ENCODE results near the gene ARMH3.
"Not testable (repeated sequence)": the region's sequence is repeated elsewhere in the genome, so short reads cannot be mapped to it uniquely, and the experiment has no call there.

ARMH3 gene

GRCh38 chr10:101986624-101986971 lies 69.4 kb downstream of the ARMH3 start:
- no peak for DNase-seq (ENCODE audit: low read depth in 3 of 3)

DNA sequence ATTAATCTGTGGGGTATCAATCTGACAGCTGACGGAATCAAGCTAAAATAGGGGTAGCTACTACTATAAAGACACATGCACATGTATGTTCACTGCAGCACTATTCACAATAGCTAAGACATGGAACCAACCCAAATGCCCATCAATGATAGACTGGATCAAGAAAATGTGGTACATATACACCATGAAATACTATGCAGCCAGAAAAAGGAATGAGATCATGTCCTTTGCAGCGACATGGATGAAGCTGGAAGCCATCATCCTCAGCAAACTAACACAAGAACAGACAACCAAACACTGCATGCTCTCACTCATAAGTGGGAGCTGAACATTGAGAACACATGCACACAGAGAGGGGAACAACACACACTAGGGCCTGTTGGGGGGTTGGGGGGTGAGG lies 75.3 kb downstream of the ARMH3 start:
- not testable (repeated sequence) for DNase-seq (ENCODE audit: low read depth in 3 of 3)

GRCh38 chr10:101974091-101974971 lies 81.6 kb downstream of the ARMH3 start:
- DNase-seq (ENCODE audit: low read depth in 3 of 3) = no peak

DNA sequence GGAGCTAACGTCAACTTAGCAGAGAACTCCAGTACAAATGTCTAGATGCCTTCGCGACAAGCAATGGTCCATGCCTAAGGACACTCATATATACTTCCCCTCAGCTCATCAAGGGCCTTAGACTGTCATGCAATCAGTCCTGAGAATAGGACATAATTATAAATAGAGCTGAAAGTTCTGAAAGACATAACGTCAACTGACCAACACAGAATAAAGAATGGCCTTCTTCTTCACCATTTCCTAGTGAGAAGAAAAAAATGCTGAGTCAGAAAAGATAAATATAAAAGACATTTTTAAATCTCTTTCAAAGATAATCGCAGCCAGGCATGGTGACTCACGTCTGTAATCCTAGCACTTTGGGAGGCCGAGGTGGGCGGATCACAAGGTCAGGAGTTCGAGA lies 83.2 kb downstream of the ARMH3 start:
- DNase-seq (ENCODE audit: low read depth in 3 of 3) = no peak

GRCh38 chr10:101969412-101969922 lies 86.5 kb downstream of the ARMH3 start:
- no peak for DNase-seq (ENCODE audit: low read depth in 3 of 3)

DNA sequence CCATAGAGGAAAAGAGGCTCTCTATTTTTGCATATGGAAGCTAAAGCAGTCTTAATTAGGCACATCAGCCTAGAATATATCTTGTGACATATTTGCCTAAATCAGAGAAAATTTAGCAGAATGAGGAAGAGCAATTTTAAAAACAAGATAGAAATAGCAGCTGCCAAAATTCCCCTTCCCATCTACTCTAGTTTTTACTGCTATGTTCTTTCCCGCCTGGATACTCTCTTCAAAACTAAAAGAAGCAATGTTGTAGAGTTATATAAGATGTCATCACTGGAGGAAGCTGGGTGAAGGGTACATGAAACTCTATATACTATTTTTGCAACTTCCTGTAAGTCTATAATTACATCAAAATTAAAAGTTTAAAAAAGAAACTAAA lies 87.0 kb downstream of the ARMH3 start:
- no peak for DNase-seq (ENCODE audit: low read depth in 3 of 3)

GRCh38 chr10:101968286-101968939 lies 87.6 kb downstream of the ARMH3 start:
- no peak for DNase-seq (ENCODE audit: low read depth in 3 of 3)

DNA sequence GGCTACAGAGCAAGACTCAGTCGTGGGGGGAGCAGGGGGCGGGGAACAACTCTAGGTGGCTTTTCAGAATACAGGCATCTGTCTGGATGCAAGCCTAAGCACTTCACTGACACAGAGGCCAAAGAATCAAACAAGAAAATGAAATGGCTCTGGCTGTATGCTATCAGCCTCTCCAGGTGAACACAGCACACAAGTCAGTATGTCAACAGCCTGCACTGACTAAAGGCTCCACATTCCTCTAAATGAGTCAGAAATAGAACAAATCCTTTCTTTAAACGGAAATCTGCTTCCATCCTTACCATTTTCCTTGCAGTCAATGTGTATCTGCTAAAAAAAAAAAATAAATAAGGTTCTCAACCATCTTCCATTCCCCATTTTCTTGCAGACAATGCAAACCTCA lies 88.3 kb downstream of the ARMH3 start:
- DNase-seq (ENCODE audit: low read depth in 3 of 3) = no peak

DNA sequence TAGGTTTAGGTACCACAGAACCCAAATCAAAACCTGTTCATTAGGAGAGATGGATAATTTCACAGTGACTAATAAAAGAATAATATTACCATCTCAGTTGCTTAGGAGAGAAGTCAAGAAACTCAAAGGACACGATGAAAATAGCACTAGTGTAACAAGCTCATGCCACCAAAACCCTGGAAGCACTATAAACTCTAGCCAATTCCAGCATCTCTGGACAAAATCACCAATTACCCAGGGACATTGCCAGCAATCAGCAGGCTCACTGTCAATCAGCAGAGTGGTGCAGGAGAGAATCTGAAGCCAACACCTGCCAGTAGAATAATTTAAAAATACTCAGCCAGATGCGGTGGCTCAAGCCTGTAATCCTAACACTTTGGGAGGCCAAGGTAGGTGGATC lies 88.9 kb downstream of the ARMH3 start:
- no peak for DNase-seq (ENCODE audit: low read depth in 3 of 3)

GRCh38 chr10:101965075-101965765 lies 90.8 kb downstream of the ARMH3 start:
- DNase-seq (ENCODE audit: low read depth in 3 of 3) = no peak

DNA sequence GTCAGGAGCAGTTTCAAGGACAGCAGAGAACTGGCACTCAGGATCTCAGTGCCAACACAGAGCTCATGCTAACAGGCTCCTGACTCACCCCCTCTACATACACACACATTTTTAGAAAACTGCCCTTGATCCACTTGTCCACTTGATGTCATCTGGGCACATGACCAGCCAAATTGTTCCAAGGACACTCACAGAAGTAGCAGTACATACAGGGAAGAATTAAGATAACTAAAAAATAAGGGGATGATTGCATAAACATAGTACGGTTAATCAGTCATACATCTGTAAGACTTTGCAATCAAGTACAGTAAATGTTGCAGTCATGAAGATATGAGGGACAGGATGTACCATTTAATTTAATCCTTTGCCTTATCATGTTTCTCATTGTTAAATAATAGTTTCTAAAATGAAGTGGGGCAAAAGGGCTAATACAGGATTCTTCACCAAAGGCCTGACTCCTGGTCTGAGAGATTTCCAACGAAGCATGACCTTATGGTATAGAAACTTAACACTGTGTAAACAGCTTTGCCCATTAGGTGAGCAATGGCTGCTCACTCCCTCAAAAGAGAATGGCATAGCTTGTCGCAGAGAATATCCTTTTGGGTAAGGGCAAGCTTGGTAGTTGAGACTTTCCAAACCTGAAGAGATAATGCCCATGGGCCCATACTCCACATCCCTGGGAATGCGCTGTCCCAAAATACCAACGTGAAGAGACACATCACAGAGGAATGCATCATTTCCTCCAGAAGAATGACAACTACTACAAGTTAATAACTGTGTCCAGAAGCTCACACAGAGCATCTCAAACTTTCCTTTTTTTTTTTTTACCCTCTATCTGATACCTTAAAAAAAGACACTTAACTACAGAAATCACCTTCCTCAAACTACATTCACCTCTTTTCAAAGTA lies 94.1 kb downstream of the ARMH3 start:
- DNase-seq (ENCODE audit: low read depth in 3 of 3) = no peak

GRCh38 chr10:101960879-101961395 lies 95.0 kb downstream of the ARMH3 start:
- no peak for DNase-seq (ENCODE audit: low read depth in 3 of 3)

DNA sequence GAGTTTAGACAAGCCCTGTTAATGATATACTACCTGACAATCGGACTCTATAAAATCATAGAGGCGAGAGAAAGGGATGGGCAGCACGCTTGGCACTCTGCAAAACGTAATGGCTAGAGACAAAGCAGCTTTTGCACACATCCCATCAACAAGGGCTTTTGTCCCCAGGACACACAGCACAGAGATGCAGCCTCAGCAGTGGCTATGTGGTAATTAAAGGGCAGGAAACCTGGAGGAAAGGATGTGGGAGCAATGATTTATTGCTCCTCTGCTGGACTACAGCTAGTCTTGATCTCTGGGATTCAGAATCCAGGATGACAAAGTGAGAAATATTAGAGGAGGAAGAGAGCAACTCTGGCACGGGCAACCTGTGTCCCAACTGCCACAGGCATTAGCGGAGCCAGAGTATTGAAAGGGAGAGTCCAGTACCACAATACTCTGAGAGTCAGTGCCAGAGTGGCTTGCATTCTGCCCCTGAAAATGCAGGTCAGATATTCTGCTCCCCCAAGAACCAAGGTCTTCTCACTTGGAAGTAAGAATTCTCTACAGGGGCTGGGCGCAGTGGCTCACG lies 96.5 kb downstream of the ARMH3 start:
- DNase-seq (ENCODE audit: low read depth in 3 of 3) = no peak

DNA sequence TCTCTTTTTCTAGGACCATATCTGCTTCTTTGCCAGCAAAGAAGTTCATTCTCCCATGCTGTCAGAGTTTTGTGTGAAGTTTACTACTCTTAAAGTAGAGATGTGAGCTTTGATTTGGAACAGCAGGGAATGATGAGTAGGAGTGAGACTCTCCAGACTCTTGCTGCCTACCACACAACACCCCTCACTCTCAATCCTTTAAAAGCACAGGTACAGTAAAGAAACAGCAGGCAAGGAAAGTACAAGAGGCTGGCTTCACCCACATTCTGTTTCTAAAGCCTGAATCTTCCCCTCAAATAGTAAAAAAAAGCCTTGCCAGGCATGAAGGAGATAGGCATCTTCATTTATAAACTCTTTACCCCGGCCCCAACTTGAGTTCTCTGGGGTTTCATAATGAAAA lies 97.3 kb downstream of the ARMH3 start:
- DNase-seq (ENCODE audit: low read depth in 3 of 3) = no peak

GRCh38 chr10:101956898-101957297 lies 99.1 kb downstream of the ARMH3 start:
- no peak for DNase-seq (ENCODE audit: low read depth in 3 of 3)

DNA sequence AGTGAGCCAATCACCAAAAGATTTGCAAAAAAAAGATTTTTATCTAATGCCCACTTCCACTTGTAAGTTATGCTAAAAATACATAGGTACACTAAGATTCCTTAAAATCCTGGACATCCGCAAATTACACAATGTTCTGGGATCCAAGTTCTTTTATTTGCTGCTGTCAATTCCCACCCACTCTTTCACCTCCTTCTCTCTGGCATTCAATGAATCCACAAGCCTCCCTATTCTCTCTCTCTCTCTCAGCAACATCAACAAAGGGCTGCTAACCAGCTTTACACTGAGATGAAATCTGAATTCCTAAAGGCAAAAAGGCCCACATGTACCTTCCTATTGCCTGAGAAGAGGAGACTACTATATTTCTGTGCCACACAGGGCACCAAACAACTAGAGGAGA lies 99.9 kb downstream of the ARMH3 start:
- no peak for DNase-seq (ENCODE audit: low read depth in 3 of 3)

DNA sequence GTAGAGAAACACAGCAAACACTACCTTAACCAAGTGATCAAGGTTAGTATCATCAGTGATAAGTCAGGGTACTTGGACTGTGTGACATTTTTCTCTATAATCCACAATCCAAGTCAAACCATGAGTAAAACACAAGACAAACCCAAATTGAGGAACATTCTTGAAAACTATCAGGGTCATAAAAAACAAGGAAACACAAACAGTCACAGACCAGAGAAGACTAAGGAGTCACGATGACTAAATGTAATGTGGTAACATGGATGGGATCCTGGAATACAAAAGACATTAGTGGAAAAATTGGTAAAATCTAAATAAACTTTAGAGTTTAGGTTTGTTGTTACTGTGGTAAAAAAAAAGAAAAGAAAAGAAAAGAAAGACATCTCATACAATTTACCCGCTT lies 103.8 kb downstream of the ARMH3 start:
- DNase-seq (ENCODE audit: low read depth in 3 of 3) = no peak

DNA sequence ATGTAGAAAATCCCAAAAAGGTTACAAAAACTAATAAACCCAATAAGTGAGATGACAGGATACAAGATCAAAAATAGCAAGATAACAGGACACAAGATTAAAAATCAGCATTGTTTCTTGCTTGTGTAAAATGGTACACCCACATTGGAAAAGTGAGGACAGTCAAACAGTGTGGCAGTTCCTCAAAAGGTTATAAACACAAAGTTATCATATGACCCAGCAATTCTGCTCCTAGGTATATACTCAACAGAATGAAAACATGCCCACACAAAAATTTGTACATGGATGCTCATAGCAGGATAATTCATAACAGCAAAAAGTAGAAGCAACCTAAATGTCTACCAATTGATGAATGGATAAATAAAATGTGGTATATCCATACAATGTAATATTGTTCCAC lies 105.8 kb downstream of the ARMH3 start:
- DNase-seq (ENCODE audit: low read depth in 3 of 3) = no peak

- DNase-seq (ENCODE audit: low read depth in 3 of 3) = no peak
Measured at GRCh38 chr10:101941871-101942270, 114.1 kb downstream of the ARMH3 start.

DNA sequence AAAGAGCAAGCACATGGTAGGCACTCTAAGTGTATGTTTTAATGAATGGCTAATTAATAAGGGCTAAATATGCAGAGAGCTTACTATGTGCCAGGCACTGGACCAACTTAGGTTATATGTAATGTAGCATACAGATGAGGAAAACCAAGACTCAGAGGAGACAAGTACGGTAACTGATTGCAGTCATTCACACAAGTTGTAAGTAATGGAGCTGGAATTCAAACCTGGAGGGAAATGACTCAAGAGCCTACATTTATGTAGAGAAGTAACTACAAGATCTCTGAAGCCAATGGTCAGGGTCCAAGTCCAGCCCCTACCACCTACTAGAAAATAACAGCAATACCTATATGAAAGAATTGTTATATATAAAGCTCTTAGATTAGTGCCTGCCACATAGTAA lies 115.1 kb downstream of the ARMH3 start:
- DNase-seq (ENCODE audit: low read depth in 3 of 3) = no peak

- DNase-seq (ENCODE audit: low read depth in 3 of 3) = no peak
Measured at GRCh38 chr10:101939729-101940128, 116.2 kb downstream of the ARMH3 start.

Data from stimulated activated CD4-positive, alpha-beta T cell treated with anti-CD3 and anti-CD28 coated beads, TNF-alpha, amount 100 ng/mL, for 4 hours (primary cell).